Ovary (tissue), 3 donors: ENCODE results near the gene CACNA1C.

Source experiments
- CTCF ChIP-seq, 3 donors: fragments of 450-650 bp in 2 of 3; fragments of 200-600 bp in 1 of 3; IDR thresholded peaks; one replicate each; pipeline versions ENCODE4 v1.5.1 to v1.8.0; 2016 to 2022; ENCODE audit warnings: antibody characterized with exemption in 3 of 3, mild to moderate bottlenecking in 1 of 3
- EP300 ChIP-seq: sonication (generic); formaldehyde crosslinking; IDR thresholded peaks from one replicate; pipeline ENCODE4 v1.6.1; 2017; ENCODE audit warnings: antibody characterized with exemption
- POLR2A ChIP-seq: fragments of 450-650 bp; IDR thresholded peaks from one replicate; pipeline ENCODE4 v1.6.1; 2017; ENCODE audit warnings: antibody characterized with exemption, mild to moderate bottlenecking, moderate library complexity
- donor health status: DM: no; HTN: no; CAD: no.

GRCh38 chr12:2467447-2468195 is 414.8 kb downstream of the CACNA1C start:
- TF ChIP-seq CTCF (IDR thresholded peaks at IDR 0.05) (no peak), POLR2A (no peak), EP300 (no peak)
